BE2C (cell line): ENCODE measurements around the gene BCOR.

ENCODE experiments used
- DNase-seq: peaks from one replicate; pipeline ENCODE4 v3.0.0-alpha.2; 2020
- H3K27me3 ChIP-seq: fragments of 250-450 bp; sonication (Bioruptor Pico); 2 replicates; pipeline ENCODE4 v1.5.1; 2020; ENCODE audit warnings: mild to moderate bottlenecking
- H3K36me3 ChIP-seq: fragments of 250-450 bp; sonication (Bioruptor Pico); 2 replicates; pipeline ENCODE4 v1.5.1; 2020; ENCODE audit warnings: mild to moderate bottlenecking
- H3K4me1 ChIP-seq: fragments of 250-450 bp; sonication (Bioruptor Pico); 2 replicates; pipeline ENCODE4 v1.5.1; 2020
- H3K4me3 ChIP-seq: 2 replicates; pipeline ENCODE4 v1.5.1; 2011; ENCODE audit warnings: low read depth, low read length
- H3K9me3 ChIP-seq: fragments of 250-450 bp; sonication (Bioruptor Pico); 2 replicates; pipeline ENCODE4 v1.5.1; 2020
- CTCF ChIP-seq: IDR thresholded peaks from 2 replicates; pipeline ENCODE4 v1.5.1; 2012; ENCODE audit warnings: mild to moderate bottlenecking, low read depth, low read length

The BCOR gene

GRCh38 chrX:40079572-40079971 lies 18.2 kb downstream of the BCOR start:
- Histone ChIP-seq H3K4me3 (no peak overlapping the region), H3K4me1 (peaks cover 17% of the 10 kb centered on the region), H3K27me3 (no peaks in the 10 kb centered on the region), H3K9me3 (no peaks in the 10 kb centered on the region), H3K36me3 (peaks cover 15% of the 10 kb centered on the region)
- peak; percentile 26; the same call in 1 of the 2 replicates for TF ChIP-seq CTCF
- DNase-seq: no peak

- TF ChIP-seq CTCF: no peak
- peaks cover 25% of the 10 kb centered on the region for H3K36me3 ChIP-seq
- peaks cover 14% of the 10 kb centered on the region for H3K4me1 ChIP-seq
- H3K27me3 ChIP-seq: no peaks in the 10 kb centered on the region
- no peak for DNase-seq
- H3K9me3 ChIP-seq: no peaks in the 10 kb centered on the region
- H3K4me3 ChIP-seq: no peak overlapping the region
These were observed 19.1 kb downstream of the BCOR start for GRCh38 chrX:40078489-40079227.

GRCh38 chrX:40077906-40078305 lies 19.9 kb downstream of the BCOR start:
- no peak for DNase-seq
- Histone ChIP-seq H3K9me3 (no peaks in the 10 kb centered on the region), H3K4me3 (no peak overlapping the region), H3K27me3 (no peaks in the 10 kb centered on the region), H3K36me3 (peaks cover 32% of the 10 kb centered on the region), H3K4me1 (peaks cover 12% of the 10 kb centered on the region)
- TF ChIP-seq CTCF: no peak

- Histone ChIP-seq H3K36me3 (peaks cover 39% of the 10 kb centered on the region), H3K27me3 (no peaks in the 10 kb centered on the region), H3K9me3 (no peaks in the 10 kb centered on the region), H3K4me1 (peaks cover 6% of the 10 kb centered on the region), H3K4me3 (no peak overlapping the region)
- TF ChIP-seq CTCF: no peak
- DNase-seq: no peak
These were observed 20.8 kb downstream of the BCOR start for GRCh38 chrX:40076750-40077575.

- Histone ChIP-seq H3K4me3 (no peak overlapping the region), H3K36me3 (peaks cover 47% of the 10 kb centered on the region), H3K27me3 (no peaks in the 10 kb centered on the region), H3K9me3 (no peaks in the 10 kb centered on the region), H3K4me1 (no peaks in the 10 kb centered on the region; the same call in 1 of the 2 replicates)
- no peak for DNase-seq
- TF ChIP-seq CTCF: no peak
These were observed 22.8 kb downstream of the BCOR start for GRCh38 chrX:40074959-40075332.
